Measurements from ENCODE around the gene SLF2. TPM values are rescaled to one million over a fixed set of nuclear protein-coding genes. Genes with fewer than 3 reads are reported as not detected.

Gene SLF2
- total and polyA plus RNA-seq, 9 of the 15 experiments (the other 6 are each of a cell fraction or from before 2014, with no cell fraction given): 1.7 to 18.4 (median 7.8) TPM

DNA sequence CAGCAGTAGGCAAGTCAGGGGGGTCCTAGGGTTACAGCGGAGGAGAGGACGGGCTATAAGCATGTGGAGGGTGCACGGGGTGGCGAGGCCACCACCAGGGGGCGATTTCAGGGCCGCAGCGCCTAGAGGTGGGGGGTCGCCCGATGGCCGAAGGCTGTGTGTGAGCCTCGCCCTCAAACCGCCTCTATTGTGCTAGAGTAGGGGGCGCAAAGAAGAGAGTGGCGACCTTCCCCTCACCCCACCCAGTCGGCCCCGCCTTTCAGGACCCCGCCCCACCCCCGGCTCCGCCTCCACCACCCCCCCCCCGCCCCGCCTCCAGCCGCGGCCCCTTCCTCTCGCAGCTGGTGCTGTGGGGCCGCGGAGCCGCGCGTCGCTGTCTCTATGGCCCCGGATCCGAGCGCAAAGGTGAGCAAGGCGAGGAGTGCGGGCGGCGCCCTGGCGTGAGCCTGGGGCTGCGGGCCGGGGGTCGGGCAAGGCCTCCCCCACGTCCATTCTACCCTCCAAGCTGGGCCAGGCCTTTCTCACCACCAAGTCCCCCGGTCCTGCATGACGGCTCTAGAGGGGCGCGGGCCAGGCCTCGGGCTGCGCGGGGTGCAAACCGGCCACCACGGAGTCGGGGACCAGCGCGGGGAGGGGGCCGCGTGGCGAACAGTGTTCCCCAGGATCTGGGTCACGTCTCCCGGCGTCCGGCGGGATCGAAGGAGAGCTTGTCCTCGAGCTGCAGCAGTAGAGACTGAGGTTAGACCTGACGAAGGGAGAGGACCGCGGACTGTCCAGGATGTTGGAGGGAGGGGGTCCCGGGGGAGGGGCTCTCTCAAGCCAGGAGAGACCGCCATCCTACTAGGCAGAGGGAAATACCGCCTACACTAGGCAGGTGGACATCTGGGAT is 56.7 kb downstream of the SLF2 start, which contains the start of gene SEMA4G (continued):
- TF ChIP-seq, protein P1, sequence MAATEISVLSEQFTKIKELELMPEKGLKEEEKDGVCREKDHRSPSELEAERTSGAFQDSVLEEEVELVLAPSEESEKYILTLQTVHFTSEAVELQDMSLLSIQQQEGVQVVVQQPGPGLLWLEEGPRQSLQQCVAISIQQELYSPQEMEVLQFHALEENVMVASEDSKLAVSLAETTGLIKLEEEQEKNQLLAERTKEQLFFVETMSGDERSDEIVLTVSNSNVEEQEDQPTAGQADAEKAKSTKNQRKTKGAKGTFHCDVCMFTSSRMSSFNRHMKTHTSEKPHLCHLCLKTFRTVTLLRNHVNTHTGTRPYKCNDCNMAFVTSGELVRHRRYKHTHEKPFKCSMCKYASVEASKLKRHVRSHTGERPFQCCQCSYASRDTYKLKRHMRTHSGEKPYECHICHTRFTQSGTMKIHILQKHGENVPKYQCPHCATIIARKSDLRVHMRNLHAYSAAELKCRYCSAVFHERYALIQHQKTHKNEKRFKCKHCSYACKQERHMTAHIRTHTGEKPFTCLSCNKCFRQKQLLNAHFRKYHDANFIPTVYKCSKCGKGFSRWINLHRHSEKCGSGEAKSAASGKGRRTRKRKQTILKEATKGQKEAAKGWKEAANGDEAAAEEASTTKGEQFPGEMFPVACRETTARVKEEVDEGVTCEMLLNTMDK (IDR thresholded peaks at IDR 0.05; ENCODE audit: borderline replicate concordance, insufficient read depth, low read depth, low read length, poor library complexity, severe bottlenecking): peak; percentile 83
- no peak for TF ChIP-seq SMAD1 (IDR thresholded peaks at IDR 0.05; ENCODE audit: low read depth, low read length, partially characterized antibody)
- no peak for TF ChIP-seq ZNF217 (CRISPR knock-in tag; IDR thresholded peaks at IDR 0.05)
- TF ChIP-seq, protein P2, sequence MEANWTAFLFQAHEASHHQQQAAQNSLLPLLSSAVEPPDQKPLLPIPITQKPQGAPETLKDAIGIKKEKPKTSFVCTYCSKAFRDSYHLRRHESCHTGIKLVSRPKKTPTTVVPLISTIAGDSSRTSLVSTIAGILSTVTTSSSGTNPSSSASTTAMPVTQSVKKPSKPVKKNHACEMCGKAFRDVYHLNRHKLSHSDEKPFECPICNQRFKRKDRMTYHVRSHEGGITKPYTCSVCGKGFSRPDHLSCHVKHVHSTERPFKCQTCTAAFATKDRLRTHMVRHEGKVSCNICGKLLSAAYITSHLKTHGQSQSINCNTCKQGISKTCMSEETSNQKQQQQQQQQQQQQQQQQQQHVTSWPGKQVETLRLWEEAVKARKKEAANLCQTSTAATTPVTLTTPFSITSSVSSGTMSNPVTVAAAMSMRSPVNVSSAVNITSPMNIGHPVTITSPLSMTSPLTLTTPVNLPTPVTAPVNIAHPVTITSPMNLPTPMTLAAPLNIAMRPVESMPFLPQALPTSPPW (CRISPR knock-in tag; IDR thresholded peaks at IDR 0.05): peak; percentile 66
- TF ChIP-seq, protein P3, sequence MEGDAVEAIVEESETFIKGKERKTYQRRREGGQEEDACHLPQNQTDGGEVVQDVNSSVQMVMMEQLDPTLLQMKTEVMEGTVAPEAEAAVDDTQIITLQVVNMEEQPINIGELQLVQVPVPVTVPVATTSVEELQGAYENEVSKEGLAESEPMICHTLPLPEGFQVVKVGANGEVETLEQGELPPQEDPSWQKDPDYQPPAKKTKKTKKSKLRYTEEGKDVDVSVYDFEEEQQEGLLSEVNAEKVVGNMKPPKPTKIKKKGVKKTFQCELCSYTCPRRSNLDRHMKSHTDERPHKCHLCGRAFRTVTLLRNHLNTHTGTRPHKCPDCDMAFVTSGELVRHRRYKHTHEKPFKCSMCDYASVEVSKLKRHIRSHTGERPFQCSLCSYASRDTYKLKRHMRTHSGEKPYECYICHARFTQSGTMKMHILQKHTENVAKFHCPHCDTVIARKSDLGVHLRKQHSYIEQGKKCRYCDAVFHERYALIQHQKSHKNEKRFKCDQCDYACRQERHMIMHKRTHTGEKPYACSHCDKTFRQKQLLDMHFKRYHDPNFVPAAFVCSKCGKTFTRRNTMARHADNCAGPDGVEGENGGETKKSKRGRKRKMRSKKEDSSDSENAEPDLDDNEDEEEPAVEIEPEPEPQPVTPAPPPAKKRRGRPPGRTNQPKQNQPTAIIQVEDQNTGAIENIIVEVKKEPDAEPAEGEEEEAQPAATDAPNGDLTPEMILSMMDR (IDR thresholded peaks at IDR 0.05 in 2 of 3, conservative IDR thresholded peaks at IDR 0.05 in 1 of 3; ENCODE audit: insufficient read depth in 2 of 3, low read depth in 1 of 3, low read length in 3 of 3): peak; percentile 57 to 71 (median 67)
- TF ChIP-seq, protein P4, sequence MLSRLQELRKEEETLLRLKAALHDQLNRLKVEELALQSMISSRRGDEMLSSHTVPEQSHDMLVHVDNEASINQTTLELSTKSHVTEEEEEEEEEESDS (CRISPR knock-in tag; IDR thresholded peaks at IDR 0.05): no peak
- TF ChIP-seq ETV5 (CRISPR knock-in tag; IDR thresholded peaks at IDR 0.05; ENCODE audit: low read depth): no peak
- TF ChIP-seq ELF1 (tag; IDR thresholded peaks at IDR 0.05): no peak
- no peak for TF ChIP-seq TEAD4 (IDR thresholded peaks at IDR 0.05; ENCODE audit: low read length)
- TF ChIP-seq TEAD4 (CRISPR knock-in tag; IDR thresholded peaks at IDR 0.05; ENCODE audit: borderline replicate concordance): no peak
- TF ChIP-seq, protein P5, sequence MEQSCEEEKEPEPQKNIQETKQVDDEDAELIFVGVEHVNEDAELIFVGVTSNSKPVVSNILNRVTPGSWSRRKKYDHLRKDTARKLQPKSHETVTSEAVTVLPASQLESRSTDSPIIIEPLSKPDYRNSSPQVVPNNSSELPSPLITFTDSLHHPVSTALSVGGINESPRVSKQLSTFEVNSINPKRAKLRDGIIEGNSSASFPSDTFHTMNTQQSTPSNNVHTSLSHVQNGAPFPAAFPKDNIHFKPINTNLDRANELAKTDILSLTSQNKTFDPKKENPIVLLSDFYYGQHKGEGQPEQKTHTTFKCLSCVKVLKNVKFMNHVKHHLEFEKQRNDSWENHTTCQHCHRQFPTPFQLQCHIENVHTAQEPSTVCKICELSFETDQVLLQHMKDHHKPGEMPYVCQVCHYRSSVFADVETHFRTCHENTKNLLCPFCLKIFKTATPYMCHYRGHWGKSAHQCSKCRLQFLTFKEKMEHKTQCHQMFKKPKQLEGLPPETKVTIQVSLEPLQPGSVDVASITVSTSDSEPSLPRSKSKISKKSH (CRISPR knock-in tag; IDR thresholded peaks at IDR 0.05): no peak
- TF ChIP-seq, protein P6, sequence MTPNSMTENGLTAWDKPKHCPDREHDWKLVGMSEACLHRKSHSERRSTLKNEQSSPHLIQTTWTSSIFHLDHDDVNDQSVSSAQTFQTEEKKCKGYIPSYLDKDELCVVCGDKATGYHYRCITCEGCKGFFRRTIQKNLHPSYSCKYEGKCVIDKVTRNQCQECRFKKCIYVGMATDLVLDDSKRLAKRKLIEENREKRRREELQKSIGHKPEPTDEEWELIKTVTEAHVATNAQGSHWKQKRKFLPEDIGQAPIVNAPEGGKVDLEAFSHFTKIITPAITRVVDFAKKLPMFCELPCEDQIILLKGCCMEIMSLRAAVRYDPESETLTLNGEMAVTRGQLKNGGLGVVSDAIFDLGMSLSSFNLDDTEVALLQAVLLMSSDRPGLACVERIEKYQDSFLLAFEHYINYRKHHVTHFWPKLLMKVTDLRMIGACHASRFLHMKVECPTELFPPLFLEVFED (CRISPR knock-in tag; conservative IDR thresholded peaks at IDR 0.05): no peak
- TF ChIP-seq CEBPB (tag; IDR thresholded peaks at IDR 0.05): no peak
- TF ChIP-seq SAP30 (IDR thresholded peaks at IDR 0.05; ENCODE audit: borderline replicate concordance, insufficient read depth, low read depth, low read length, poor library complexity, severe bottlenecking): no peak
- no peak for TF ChIP-seq ZNF140 (CRISPR knock-in tag; IDR thresholded peaks at IDR 0.05)
- TF ChIP-seq SIN3A (IDR thresholded peaks at IDR 0.05; ENCODE audit: borderline replicate concordance in 2 of 2, control insufficient read depth in 1 of 2, low read depth in 2 of 2, low read length in 2 of 2): no peak
